Activated naive CD8-positive, alpha-beta T cell treated with anti-CD3 and anti-CD28 coated beads, Interleukin-2, amount 50 U/mL, for 24 hours (primary cell): ENCODE data around the gene LRRC4C.

Experiments
- ATAC-seq: fragments of 150-1000 bp; cut with Tn5 transposase; one replicate; pipeline ENCODE4 v1.10.0; 2021
- DNase-seq: peaks from one replicate; pipeline ENCODE4 v3.0.0; 2021
- H3K27ac Mint-ChIP-seq: one replicate; pipeline ENCODE4 v1.8.0; 2021; ENCODE audit warnings: mild to moderate bottlenecking, mixed read lengths
- H3K27me3 Mint-ChIP-seq: one replicate; pipeline ENCODE4 v1.8.0; 2021; ENCODE audit warnings: mixed read lengths
- H3K36me3 Mint-ChIP-seq: one replicate; pipeline ENCODE4 v1.8.0; 2021; ENCODE audit warnings: low read depth, mixed read lengths
- H3K4me1 Mint-ChIP-seq: one replicate; pipeline ENCODE4 v1.8.0; 2021; ENCODE audit warnings: mixed read lengths
- H3K4me3 Mint-ChIP-seq: one replicate; pipeline ENCODE4 v1.8.0; 2021; ENCODE audit warnings: mild to moderate bottlenecking, moderate library complexity, mixed read lengths
- H3K9me3 Mint-ChIP-seq: one replicate; pipeline ENCODE4 v1.8.0; 2021; ENCODE audit warnings: mixed read lengths

Gene LRRC4C

GRCh38 chr11:40491341-40491740 lies 968.1 kb downstream of the LRRC4C start:
- Mint-ChIP-seq H3K36me3 (no peaks in the 10 kb centered on the region), H3K27ac (no peak overlapping the region), H3K4me1 (no peaks in the 10 kb centered on the region), H3K9me3 (peaks cover 10% of the 10 kb centered on the region), H3K27me3 (no peaks in the 10 kb centered on the region), H3K4me3 (no peak overlapping the region)
- ATAC-seq (no peak), DNase-seq (no peak)

DNA sequence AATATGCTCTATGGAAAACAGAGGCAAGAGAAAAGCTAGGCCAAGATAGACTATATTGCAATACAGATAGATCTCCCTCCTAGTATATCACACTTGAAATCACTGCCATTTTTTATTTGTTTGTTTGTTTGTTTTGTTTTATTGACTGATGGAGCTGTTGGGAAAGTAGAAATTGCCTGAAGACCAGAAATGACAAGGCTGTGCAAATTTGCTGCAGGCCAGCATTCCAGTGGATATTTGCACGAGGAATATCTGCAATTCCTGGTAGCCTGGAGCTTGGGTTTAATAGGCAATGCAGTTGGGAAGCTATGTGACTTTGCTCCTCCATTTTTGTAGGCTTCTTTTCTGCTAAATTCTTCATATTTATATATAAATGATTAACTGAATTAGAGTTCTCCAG lies 991.7 kb downstream of the LRRC4C start:
- no peaks in the 10 kb centered on the region for H3K36me3 Mint-ChIP-seq
- no peaks in the 10 kb centered on the region for H3K27me3 Mint-ChIP-seq
- H3K4me3 Mint-ChIP-seq = no peak overlapping the region
- ATAC-seq (no peak), DNase-seq (no peak)
- H3K9me3 Mint-ChIP-seq = peaks cover 15% of the 10 kb centered on the region
- H3K27ac Mint-ChIP-seq = no peak overlapping the region
- H3K4me1 Mint-ChIP-seq = no peaks in the 10 kb centered on the region

GRCh38 chr11:40445391-40445790 lies 1014.1 kb downstream of the LRRC4C start:
- Mint-ChIP-seq H3K36me3 (no peaks in the 10 kb centered on the region), H3K4me3 (no peak overlapping the region), H3K27ac (no peak overlapping the region), H3K9me3 (peaks cover 28% of the 10 kb centered on the region), H3K27me3 (no peaks in the 10 kb centered on the region), H3K4me1 (no peaks in the 10 kb centered on the region)
- ATAC-seq (no peak), DNase-seq (no peak)

DNA sequence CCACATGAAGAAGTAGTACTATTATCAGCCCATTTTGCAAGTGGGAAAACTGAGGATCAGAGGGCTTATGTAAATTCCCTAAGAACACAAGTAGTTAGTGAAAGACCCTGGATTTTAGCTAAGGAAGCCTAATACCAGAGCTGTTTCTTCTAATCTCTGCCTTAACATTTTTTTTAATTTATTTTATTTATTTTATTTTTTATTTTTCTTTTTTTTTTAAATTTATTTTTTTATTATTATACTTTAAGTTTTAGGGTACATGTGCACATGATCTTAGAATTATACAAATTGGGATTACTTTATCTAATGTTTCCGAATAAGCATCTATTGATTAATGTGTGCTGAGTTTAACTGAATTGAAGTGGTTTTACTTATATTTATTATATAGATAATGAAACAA lies 1015.3 kb downstream of the LRRC4C start:
- Mint-ChIP-seq H3K4me1 (no peaks in the 10 kb centered on the region), H3K9me3 (peaks cover 34% of the 10 kb centered on the region), H3K27ac (no peak overlapping the region), H3K36me3 (no peaks in the 10 kb centered on the region), H3K27me3 (no peaks in the 10 kb centered on the region), H3K4me3 (no peak overlapping the region)
- no peak for ATAC-seq
- no peak for DNase-seq

DNA sequence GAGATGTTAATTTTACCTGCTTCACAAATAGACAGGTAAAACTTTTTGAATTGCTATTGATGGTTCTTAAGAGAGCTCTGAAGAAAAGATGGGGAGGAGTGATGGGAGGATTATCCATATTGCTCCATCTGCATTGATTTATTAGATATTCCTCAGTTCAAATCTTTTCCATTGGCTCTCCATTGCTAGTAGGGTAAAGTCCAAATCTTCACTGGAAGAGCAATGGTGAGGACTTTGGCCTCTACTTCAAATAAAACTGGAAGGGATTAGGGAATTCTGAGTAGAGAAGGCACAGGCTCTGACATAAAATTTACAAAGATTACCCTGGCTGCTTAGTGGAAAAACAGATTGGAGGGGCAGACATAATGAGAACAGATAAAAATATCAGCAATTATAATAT lies 1024.1 kb downstream of the LRRC4C start:
- DNase-seq (no peak), ATAC-seq (no peak)
- Mint-ChIP-seq H3K27me3 (no peaks in the 10 kb centered on the region), H3K4me1 (no peaks in the 10 kb centered on the region), H3K9me3 (peaks cover 14% of the 10 kb centered on the region), H3K36me3 (no peaks in the 10 kb centered on the region), H3K4me3 (no peak overlapping the region), H3K27ac (no peak overlapping the region)

- no peaks in the 10 kb centered on the region for H3K27me3 Mint-ChIP-seq
- ATAC-seq (no peak), DNase-seq (no peak)
- no peak overlapping the region for H3K27ac Mint-ChIP-seq
- peaks cover 10% of the 10 kb centered on the region for H3K9me3 Mint-ChIP-seq
- H3K4me3 Mint-ChIP-seq = no peak overlapping the region
- H3K36me3 Mint-ChIP-seq = no peaks in the 10 kb centered on the region
- no peaks in the 10 kb centered on the region for H3K4me1 Mint-ChIP-seq
These were observed 1024.5 kb downstream of the LRRC4C start for GRCh38 chr11:40434926-40435325.

- Mint-ChIP-seq H3K27me3 (no peaks in the 10 kb centered on the region), H3K27ac (no peak overlapping the region), H3K9me3 (peaks cover 5% of the 10 kb centered on the region), H3K4me3 (no peak overlapping the region), H3K36me3 (no peaks in the 10 kb centered on the region), H3K4me1 (no peaks in the 10 kb centered on the region)
- DNase-seq (no peak), ATAC-seq (no peak)
These were observed 1027.1 kb downstream of the LRRC4C start for GRCh38 chr11:40432358-40432757.

DNA sequence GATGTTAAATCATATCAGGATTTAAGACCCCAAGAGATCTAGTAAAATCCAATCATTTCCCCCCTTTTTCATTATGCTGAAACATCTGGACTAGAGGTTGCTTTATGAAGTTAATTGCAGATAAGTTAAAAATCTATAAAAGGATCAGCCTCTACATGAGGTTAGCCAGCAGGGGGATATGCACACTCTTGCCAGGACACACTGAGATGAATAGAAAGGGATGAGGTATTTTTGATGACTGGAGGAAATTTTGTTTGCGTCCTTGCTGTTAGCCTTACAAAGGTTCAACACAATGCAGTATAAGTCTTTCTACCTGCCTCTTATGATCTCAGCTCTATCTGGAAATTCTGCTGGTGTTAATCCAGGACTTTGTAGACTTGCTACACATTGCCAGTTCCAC lies 1034.3 kb downstream of the LRRC4C start:
- ATAC-seq (no peak), DNase-seq (no peak)
- no peak overlapping the region for H3K27ac Mint-ChIP-seq
- no peak overlapping the region for H3K4me3 Mint-ChIP-seq
- H3K9me3 Mint-ChIP-seq = peaks cover 12% of the 10 kb centered on the region
- H3K36me3 Mint-ChIP-seq = no peaks in the 10 kb centered on the region
- H3K4me1 Mint-ChIP-seq = no peaks in the 10 kb centered on the region
- H3K27me3 Mint-ChIP-seq = no peaks in the 10 kb centered on the region

DNA sequence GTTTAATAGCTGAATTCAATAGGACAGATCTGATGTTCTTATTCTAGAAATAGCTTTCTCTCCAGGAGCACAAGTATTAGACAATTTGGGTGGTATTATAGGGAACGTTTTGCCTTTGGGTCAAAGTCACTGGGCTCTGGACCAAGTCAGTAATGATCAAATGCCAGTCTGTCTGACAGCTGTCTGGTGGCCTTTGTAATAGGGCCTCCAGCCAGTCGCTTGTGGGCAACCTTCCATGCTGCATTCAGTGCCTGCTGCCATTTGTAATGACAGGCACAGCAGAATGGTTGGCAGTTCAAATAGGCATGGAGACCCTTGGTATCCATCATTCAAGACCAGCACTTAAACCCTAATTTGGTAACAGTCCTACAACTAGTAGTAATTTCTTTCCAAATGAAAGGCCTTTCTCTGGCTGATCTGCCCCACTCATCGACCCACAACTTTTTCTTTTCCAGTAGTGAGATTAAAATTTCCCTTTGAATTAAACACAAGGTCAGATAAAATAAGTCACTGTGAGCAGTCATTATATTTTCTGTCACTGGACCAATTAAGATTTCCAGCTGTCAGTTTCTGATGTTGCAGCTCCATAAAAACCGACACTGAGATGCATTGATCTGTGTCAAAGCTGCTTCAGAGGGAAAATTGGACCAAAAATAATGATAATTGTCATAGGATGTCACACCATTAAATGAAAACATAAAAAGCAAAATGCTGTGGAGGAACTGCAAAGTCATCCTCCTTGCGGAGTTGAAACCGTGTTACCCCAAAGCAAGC lies 1038.1 kb downstream of the LRRC4C start:
- DNase-seq = no peak
- Mint-ChIP-seq H3K27me3 (no peaks in the 10 kb centered on the region), H3K36me3 (no peaks in the 10 kb centered on the region), H3K4me1 (no peaks in the 10 kb centered on the region), H3K9me3 (peaks cover 15% of the 10 kb centered on the region), H3K27ac (no peak overlapping the region), H3K4me3 (no peak overlapping the region)
- ATAC-seq = no peak

GRCh38 chr11:40417627-40418026 lies 1041.8 kb downstream of the LRRC4C start:
- DNase-seq (no peak), ATAC-seq (no peak)
- H3K9me3 Mint-ChIP-seq = peaks cover 17% of the 10 kb centered on the region
- no peak overlapping the region for H3K4me3 Mint-ChIP-seq
- H3K27ac Mint-ChIP-seq = no peak overlapping the region
- H3K36me3 Mint-ChIP-seq = no peaks in the 10 kb centered on the region
- no peaks in the 10 kb centered on the region for H3K4me1 Mint-ChIP-seq
- H3K27me3 Mint-ChIP-seq = no peaks in the 10 kb centered on the region

GRCh38 chr11:40407355-40407754 lies 1052.1 kb downstream of the LRRC4C start:
- Mint-ChIP-seq H3K4me3 (no peak overlapping the region), H3K4me1 (no peaks in the 10 kb centered on the region), H3K9me3 (peaks cover 14% of the 10 kb centered on the region), H3K36me3 (no peaks in the 10 kb centered on the region), H3K27ac (no peak overlapping the region), H3K27me3 (no peaks in the 10 kb centered on the region)
- DNase-seq (no peak), ATAC-seq (no peak)

GRCh38 chr11:40405614-40406013 lies 1053.8 kb downstream of the LRRC4C start:
- H3K9me3 Mint-ChIP-seq = peaks cover 17% of the 10 kb centered on the region
- no peaks in the 10 kb centered on the region for H3K36me3 Mint-ChIP-seq
- no peak for ATAC-seq
- no peaks in the 10 kb centered on the region for H3K4me1 Mint-ChIP-seq
- no peak overlapping the region for H3K27ac Mint-ChIP-seq
- H3K4me3 Mint-ChIP-seq = no peak overlapping the region
- no peak for DNase-seq
- H3K27me3 Mint-ChIP-seq = no peaks in the 10 kb centered on the region

GRCh38 chr11:40403321-40403720 lies 1056.1 kb downstream of the LRRC4C start:
- no peak overlapping the region for H3K27ac Mint-ChIP-seq
- no peak overlapping the region for H3K4me3 Mint-ChIP-seq
- H3K27me3 Mint-ChIP-seq = no peaks in the 10 kb centered on the region
- no peaks in the 10 kb centered on the region for H3K4me1 Mint-ChIP-seq
- no peak for DNase-seq
- H3K36me3 Mint-ChIP-seq = no peaks in the 10 kb centered on the region
- H3K9me3 Mint-ChIP-seq = peaks cover 17% of the 10 kb centered on the region
- no peak for ATAC-seq

- Mint-ChIP-seq H3K27ac (no peak overlapping the region), H3K4me3 (no peak overlapping the region), H3K36me3 (no peaks in the 10 kb centered on the region), H3K4me1 (no peaks in the 10 kb centered on the region), H3K9me3 (peaks cover 8% of the 10 kb centered on the region), H3K27me3 (no peaks in the 10 kb centered on the region)
- ATAC-seq (no peak), DNase-seq (no peak)
These were observed 1058.2 kb downstream of the LRRC4C start for GRCh38 chr11:40401132-40401853.

- ATAC-seq = no peak
These were observed 1062.3 kb downstream of the LRRC4C start for GRCh38 chr11:40397141-40397540.

More at GRCh38 chr11:40397141-40397540, 1062.3 kb downstream of the LRRC4C start:
- H3K27ac Mint-ChIP-seq = no peak overlapping the region
- no peak overlapping the region for H3K4me3 Mint-ChIP-seq
- no peak for DNase-seq
- H3K36me3 Mint-ChIP-seq = no peaks in the 10 kb centered on the region
- H3K4me1 Mint-ChIP-seq = no peaks in the 10 kb centered on the region
- H3K9me3 Mint-ChIP-seq = peaks cover 3% of the 10 kb centered on the region
- H3K27me3 Mint-ChIP-seq = no peaks in the 10 kb centered on the region
